ENCODE data around the gene GPRC6A.

- TF ChIP-seq CTCF (IDR thresholded peaks at IDR 0.05) (no peak), POLR2A (IDR thresholded peaks at IDR 0.05) (no peak)
These were observed 56.4 kb downstream of the GPRC6A start for GRCh38 chr6:116772450-116772849.

Data from Peyer's patch (tissue), 4 donors.